Activated T-helper 1 cell treated with Interleukin-2 at 50 U/mL for 16 hours (primary cell): Measurements from ENCODE around the gene DNAJC10.

Source experiments
- DNase-seq: peaks from one replicate; pipeline ENCODE4 v3.0.0-alpha.2; 2020; ENCODE audit warnings: low read depth

The DNAJC10 gene

DNA sequence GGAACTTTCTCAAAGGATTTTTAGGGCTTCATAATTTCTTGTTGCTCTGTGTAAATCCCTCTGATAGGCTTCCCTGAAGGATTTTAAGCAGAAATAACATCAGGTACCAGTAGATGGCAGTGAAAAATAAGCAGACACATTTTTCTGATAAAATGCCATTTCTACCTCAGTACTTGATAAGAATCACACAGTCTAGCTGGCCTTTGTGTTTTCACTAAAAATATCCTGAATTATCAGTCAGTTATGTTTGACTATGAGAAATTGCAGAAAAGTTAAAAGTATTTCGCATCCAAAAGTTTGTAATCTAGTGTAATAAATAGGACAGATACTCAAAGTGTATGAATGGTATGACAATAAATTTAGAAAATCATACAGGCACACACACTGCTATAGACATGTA lies 68.7 kb downstream of the DNAJC10 start:
- DNase-seq = no peak

DNA sequence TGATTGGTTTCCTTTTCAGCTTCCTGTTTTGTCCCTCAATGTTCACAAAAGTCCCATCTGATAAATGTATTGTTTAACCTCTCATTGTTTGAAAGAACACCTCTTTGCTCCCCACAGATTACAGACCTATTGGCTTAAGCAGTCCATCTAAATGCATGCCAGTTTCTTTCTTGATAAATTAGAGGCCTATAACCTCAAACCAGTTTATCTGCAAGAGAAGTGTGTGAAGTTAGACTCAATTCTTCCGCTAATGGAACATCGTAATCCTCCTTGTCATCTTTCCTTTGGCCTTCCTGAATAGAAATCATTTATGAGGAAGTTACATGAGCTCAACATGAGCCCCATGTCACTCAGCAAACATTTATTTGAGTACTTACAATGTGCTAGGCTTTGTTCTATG lies 76.4 kb downstream of the DNAJC10 start:
- no peak for DNase-seq

DNA sequence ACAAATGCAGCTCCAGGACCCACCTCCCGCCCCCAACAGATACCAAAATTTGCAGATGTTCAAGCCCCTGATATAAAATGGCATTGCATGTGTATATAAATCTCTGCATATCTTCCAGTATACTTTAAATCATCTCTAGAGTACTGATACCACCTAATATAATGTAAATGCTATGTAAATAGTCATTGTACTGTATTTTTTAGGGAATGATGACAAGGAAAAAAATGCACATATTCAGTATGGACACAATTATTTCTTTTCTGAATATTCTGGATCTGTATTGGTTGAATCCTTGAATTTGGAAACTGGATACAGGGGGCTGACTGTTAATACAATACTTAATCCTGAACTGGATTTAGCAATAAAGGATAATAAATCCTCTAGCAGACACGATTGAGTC lies 82.7 kb downstream of the DNAJC10 start:
- no peak for DNase-seq

DNA sequence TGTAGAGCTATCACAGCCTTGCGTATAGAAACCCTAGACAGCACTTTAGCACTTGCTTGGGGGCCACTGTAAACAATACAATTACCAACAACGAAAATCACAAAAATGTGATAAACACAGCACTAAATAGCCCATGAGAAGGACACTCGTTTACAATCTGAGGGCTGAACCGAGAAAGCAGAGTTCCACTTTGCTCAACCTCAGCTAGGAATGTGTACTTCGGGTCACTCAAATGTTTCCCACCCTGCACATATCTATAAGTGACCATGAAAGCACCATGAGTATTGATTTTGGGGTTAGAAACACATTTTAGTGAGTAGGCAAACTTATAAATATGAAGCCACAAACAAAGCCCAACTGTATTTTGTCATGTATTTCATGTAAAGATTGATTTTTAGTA lies 88.1 kb downstream of the DNAJC10 start:
- DNase-seq = no peak

DNA sequence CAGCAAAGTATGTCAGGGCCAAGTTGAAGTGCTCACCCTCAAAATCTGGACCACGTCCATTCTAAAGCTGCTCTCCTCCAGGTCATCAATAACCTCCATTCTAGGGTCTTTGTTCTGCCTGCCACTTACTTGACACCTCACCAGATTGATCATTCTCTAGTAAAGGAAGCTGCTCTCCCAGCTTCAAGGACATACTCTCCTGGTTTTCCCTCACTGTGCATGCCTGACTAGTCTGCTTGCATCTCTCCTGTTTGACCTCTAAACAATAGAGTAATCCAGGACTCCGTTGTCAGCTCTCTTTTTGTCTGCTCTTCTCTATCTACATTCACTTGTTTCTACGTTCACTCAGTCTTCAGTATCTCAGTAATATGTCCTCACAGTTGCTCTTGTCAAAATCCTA lies 91.3 kb downstream of the DNAJC10 start:
- DNase-seq = no peak

DNA sequence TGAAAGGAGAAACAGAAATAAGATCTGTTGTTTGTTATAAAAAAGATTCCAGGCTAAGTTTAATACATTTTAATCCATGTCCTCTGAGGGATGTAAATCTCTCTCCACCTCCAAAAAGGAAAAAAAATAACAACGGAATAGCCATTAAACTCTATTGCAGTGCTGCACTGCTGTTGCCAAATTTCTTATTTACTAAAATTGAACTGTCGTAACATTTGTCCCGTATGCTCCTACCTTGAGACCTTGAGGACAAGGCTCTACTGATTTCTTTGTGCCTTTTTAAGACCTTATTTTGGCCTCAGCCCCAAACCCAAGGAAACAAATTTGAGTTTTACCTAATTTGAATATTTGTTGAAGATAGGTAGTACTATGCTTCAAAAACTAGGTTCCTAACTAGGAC lies 94.0 kb downstream of the DNAJC10 start:
- DNase-seq = no peak

DNA sequence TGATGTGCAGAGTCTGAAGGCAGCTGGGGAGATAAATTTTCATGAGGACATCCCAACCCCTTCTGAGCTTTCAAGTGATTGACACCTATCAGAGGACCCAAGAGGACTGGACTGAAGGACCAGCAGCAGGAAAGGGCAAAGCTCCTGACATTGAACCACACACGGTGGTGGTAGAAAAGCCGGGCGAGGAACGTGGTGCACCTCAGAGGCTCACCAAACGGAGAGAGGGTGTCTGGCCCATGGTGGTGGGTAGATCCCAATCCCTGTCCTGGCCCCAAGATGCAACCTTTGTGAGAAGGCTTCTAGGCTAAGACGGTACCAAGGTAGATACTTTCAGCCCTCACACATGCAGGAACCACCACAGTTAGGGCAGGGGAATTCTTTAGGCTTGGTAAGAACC lies 98.3 kb downstream of the DNAJC10 start:
- no peak for DNase-seq

DNA sequence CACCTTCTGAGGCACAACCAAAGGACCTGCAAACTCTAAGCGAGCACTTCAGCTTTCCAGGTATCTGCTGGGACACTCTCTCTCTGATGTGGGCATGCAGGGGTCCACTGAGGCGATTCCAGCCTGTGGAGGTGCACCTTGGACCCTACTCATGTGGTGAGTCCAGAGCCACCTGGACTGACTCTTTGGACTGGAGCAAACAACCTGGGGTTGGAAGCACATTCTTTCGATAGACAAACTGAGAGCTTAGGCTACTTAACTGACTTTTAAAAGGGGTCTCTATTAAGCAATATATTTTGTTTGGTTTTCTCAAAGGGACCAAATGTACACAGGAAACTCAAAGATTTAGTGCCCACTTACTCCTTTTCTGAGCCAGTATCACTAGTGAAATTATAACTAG lies 98.7 kb downstream of the DNAJC10 start:
- DNase-seq = no peak

DNA sequence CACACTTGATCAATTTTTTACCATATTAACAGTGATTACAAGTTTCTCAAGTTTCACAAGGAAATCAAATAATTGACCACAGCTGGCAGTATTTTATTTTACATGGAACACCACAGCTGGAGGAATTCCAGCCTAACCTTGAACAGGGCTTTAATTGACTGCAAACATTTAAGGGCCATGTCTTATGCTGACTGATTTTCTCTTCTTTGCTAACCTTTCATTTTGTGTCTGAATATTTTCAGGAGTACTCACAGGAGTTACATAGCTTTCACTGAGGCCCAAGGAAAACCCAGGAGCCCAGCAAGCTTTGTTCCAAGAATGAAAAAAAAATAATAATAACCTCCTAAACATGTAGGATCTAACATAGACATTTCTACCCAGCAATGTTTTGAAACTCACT lies 100.8 kb downstream of the DNAJC10 start:
- DNase-seq = no peak

DNA sequence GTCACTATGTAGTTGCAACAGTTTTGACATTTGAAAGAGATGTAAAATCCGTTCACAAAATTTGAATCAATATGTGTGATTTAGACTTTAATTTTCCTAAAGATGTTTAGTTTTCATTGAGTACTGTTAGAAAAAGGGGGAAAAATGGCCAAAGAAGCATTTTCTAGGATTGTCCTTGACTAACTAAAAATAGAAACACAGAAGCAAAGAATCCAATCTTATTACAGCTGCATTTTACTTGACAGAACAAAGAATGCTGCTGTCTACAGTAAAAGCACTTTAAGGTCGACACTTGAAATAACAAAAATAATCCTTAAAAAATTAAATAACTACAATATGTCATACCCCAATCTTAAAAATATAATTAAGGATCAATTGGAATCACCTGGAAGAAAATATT lies 101.5 kb downstream of the DNAJC10 start:
- DNase-seq = no peak

DNA sequence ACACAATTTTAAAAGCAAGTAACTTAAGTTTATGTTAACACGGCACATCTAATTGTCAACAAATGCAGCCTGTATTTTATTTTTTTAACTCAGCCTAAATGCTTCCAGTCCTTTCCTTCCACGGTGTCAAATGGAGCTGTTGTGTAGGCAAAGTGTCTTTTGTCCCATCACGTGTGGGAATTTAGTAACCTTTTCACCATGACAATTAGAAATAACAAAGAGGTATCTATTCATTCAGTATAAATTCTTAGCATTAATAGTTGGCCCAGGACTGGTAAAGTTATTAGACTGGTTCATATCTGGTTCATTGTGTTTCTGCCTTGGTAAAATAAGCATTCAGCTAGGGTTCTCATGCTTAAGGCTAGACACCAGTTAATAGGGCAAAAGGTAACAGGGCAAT lies 102.4 kb downstream of the DNAJC10 start:
- no peak for DNase-seq

DNA sequence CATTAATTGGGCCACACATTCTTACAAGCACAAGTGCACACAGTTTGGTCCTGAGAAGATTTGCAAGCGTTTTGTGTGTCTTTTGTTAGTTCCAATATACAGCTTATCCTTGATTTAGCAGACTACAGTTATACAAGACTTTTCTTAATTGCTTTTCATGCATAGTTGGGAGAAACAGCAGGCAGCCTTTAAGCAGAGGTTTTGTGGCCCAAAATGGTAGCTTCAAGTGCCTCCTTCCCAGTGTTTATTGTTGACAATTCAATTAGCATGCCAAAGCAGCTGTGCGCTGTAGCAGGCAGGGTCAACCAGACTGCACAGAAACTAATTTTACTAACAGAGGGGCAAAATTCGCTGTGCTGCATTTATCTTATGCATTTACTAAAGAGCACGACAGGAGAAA lies 102.9 kb downstream of the DNAJC10 start:
- no peak for DNase-seq

DNA sequence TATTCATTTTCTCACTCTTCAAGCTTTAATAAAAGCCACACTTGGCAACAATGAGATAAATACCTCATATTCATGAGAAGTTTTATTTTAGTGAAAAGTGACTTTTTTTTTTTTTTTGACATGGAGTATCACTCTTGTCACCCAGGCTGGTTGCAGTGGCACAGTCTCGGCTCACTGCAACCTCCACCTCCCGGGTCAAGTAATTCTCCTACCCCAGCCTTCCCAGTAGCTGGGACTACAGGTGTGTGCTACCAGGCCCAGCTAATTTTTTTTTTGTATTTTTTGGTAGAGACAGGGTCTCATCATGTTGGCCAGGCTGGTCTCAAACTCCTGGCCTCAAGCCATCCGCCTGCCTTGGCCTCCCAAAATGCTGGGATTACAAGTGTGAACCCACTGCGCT lies 103.4 kb downstream of the DNAJC10 start:
- no peak for DNase-seq

DNA sequence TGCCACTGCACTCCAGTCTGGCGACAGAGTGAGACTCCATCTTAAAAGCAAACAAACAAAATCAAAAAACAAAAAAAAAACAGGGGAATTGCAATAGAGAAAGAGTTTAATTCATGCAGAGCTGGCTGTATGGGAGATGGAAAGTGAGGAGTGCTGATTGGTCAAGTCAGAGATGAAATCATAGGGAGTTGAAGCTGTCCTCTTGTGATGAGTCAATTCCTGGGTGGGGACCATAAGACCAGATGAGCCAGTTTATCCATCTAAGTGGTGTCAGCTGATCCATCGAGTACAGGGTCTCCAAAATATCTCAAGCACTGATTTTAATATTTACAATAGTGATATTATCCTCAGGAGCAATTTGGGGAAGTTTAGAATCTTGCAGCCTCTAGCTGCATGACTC lies 105.1 kb downstream of the DNAJC10 start:
- no peak for DNase-seq

DNA sequence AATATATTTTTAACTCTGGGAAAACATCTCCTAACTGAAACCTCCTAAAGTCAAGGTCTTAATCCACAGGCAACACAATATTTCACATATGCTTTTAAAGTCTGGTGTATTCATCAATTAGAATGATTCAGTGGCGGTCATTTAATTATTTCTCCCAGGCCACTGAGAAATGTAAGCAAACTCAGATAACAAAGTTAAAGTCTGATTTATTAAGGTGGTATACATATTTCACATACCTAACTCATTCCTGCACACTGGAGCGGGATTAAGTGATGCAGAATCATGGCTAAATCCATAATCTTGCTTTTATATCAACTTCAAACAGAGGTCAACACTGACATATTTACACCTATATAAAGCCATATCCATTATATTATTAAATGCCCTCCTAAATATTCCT lies 106.7 kb downstream of the DNAJC10 start:
- DNase-seq = no peak

DNA sequence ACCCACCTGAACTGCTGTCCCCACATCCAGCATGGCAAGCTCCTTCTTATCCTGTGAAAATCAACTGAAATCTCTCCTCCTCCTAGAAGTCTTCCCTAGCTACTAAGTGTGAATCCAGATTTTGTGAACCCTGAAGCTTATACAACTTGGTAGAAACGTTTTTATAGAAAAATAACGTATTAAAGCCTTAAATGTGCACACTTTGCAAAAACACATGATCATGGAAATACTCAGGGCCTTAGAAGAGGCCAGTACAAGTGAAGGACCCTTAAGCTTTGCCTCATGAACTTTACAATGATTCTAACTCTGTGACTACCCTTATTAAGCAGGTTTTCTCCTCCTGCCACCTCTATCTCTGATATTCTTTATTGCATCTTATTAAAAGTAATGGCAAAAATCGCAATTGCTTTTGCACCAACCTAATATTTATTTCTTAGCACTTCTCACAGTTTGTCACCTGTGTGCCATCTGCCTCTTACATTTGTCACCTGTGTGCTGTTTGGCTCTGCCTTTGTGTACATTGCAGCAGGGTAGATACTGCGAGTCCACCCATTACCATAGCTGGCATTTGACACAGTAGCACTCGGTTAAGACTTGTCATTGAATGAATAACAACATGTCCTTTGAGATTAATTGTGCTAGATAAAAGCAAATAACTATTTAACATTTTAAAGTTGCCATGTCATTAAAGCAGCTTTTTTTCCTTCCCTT lies 108.2 kb downstream of the DNAJC10 start:
- no peak for DNase-seq

DNA sequence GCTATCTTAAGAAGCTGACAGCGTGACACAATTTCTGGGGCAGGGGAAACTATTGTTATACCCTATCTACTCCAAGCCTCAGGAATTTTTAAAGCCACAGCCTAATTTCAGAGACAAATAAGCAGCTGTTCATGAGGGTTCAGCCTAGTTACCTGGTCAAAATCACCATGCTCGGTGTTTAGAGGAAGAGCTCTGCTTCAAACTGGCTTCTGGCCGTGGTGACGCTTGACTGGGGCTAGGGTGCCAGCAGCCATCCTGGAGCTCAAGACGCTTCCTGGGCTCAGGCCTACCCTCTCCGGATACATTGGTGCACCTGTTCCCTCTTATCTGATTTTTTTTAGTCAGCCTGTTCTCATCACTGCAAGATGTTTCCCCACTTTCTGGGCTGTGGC lies 108.7 kb downstream of the DNAJC10 start:
- DNase-seq = no peak

DNA sequence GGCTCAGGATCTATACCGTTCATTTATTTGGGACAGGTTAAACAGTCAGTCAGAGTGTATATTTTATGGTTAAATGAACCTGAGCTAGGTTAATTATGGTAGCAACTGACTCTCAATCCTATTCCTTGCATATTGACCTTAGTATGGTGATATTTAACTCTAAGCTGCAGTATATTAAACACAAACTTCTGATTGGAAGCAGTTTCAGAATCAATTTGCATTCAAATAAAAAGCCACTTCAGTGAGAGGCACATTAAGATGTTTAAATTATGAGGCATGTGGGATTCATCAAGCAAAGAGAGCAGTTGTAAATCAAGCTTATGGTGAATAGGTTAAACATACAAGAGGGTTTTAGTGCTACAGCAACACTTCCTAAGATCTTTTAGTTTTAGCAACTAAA lies 110.0 kb downstream of the DNAJC10 start:
- DNase-seq = no peak

DNA sequence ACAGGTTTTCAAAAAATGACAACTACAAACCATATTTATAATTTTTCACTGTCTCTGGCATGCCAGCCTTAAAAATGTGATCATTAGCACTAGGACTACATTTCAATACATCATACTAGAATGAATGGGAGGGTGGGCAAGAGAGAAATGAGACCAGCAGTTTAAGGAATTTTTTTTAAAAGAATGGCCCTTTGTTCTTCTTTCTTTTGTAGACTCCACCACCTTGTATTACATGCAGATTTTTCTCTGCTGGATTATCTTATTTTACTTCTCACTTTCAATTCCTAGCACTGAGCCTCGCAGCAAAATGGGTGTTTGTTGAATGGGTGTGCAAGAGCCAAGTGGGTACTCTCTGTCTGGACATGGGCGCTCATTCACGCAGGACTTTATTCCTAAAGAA lies 110.4 kb downstream of the DNAJC10 start:
- no peak for DNase-seq

DNA sequence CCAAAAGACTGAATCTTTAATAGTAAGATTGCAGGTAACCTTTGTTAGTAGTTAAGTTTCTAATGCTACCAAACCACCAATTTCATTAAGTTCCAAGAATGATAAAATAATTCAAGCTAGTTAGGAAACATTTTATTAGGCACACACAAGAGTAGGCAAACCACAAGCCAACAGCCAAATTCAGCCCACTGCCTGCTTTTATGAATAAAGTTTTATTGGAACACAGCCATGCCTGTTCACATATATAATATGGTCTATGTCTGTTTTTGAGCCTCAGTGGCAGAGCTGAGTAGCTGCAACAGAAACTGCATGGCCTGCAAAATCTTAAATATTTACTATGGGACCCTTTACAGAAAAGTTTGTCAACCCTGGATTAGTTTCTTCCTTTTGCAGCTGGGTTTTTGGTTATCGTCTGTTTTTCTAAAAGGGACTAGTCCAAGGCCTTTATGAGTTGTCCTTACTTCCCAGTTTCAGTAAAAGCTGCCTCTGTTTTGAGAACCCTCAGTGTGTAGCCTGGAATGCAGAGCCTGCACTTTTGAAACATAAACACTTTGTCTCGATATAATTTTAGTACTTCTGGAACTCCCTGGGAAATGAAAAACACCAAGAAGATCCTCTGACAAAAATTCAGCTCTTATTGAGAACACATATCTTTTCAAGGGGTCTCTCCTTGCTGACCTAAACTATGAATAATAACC lies 111.3 kb downstream of the DNAJC10 start:
- no peak for DNase-seq

DNA sequence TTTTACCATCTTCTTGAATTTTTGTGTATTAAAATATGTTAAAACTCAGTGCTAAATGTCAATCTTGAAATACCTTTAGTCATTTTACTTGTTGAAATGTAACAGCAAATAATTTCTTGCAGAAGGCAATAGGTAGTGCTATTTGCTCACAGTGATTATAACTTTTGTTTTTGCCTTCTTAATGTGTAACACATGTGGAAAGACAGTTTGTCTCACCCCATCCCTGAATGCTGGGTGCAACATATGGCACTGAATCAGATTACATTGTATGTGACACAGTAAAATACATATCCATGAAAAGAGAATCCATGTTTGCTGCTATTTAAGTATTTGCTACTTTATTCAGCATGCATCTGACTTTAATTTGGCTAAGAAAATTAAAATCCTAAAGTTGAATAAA lies 115.0 kb downstream of the DNAJC10 start:
- no peak for DNase-seq

DNA sequence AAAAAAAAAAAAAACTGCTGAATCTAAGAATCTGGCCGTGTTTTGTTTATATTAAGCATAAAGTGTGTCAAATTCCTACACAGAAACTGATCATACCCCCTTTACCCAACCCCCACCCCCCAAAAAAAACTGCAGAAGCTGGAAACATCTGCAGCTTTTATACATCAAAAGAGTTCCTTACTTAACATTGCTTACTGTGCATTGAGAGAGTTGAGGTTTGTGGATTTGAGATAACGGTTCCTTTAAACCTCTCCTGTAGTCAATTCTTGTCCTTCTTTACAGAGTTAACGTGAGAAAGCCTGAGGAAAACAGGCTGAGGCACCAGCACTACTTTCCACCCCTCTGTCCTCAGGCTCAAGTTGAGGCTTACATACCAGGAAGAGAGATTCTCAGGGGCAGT lies 115.9 kb downstream of the DNAJC10 start:
- no peak for DNase-seq

DNA sequence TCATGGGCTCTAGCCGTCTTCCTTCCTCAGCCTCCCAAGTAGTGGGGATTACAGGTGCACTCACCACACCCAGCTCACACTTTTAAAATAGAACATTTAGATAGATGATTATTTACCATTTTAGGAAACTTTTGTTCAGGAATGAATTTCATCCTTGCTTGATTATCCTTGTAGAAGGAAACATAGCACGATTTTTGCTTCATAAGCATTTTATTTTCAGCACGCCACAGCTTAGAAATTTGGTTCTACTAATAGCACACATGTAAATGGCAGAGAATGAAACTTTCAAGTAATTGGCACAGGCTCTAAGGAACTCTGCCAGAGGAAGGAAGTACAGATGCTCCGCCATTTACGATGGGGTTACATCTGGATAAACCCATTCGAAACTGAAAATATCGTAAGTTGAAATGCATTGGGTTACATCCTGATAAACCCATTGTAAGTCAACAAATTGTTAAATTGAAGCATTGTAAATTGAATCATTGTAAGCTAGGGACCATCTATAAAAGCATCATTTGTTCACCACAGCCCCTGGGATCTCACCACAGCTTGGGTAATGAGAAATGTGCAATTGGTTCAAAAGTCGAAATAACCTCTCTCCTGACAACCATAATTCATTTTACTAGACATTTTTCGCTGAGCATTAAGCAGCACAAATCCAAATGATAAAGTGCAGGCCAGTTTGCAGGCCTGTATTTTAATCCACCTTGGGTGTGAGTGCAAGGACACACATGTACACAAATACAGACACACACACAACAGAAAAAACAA lies 117.2 kb downstream of the DNAJC10 start:
- no peak for DNase-seq
